Prostate gland (tissue), 2 donors: ENCODE data around the gene RNASE12.

Experiments
- CTCF ChIP-seq, 4 experiments: fragments of 200-600 bp in 2 of 4; fragments of 450-650 bp in 2 of 4; sonication (generic) in 2 of 4; IDR thresholded peaks; 1 replicate in 3 of 4; 2 replicates in 1 of 4; pipeline ENCODE4 v1.5.1; 2016 to 2019; ENCODE audit warnings: antibody characterized with exemption in 4 of 4, mild to moderate bottlenecking in 2 of 4, moderate library complexity in 2 of 4
- POLR2A ChIP-seq: fragments of 450-650 bp; IDR thresholded peaks from one replicate; pipeline ENCODE4 v1.6.1; 2016; ENCODE audit warnings: antibody characterized with exemption, mild to moderate bottlenecking

GRCh38 chr14:20612403-20612802, 21.2 kb upstream of the RNASE12 start:
- TF ChIP-seq POLR2A: no peak
- no peak for TF ChIP-seq CTCF (IDR thresholded peaks at IDR 0.05)
